A549 (cell line): ENCODE data around the gene MAGT1. TPM values are rescaled to one million over a fixed set of nuclear protein-coding genes. Genes with fewer than 3 reads are reported as not detected.

ENCODE experiments used
- ATAC-seq, 2 experiments: fragments of 200-7000 bp in 1 of 2; fragments of >200 bp in 1 of 2; cut with Nextera tagmentation in 1 of 2; cut with Tn5 transposase in 1 of 2; 3 replicates each; pipeline versions ENCODE4 v1.8.0 to v1.9.1; 2018 to 2020; ENCODE audit warnings: mild to moderate bottlenecking in 1 of 2, moderate library complexity in 1 of 2
- CTCF ChIA-PET: fragments of 300-600 bp; sonication (Branson Sonifier 250); formaldehyde crosslinking; extraction: SDS; loops from one replicate; lab custom pipeline; 2021; ENCODE audit warnings: antibody characterized with exemption, inconsistent platforms; lab: Yijun Ruan, JAX
- POLR2A ChIA-PET: fragments of 350-600 bp; formaldehyde crosslinking; extraction: SDS; loops from one replicate; lab custom pipeline; 2021; ENCODE audit warnings: antibody characterized with exemption, inconsistent platforms; lab: Yijun Ruan, JAX
- DNase-seq, 2 experiments: peaks; one replicate each; pipeline versions ENCODE4 v3.0.0 to v3.0.0-alpha.2; 2011 to 2016; ENCODE audit warnings: low read depth in 1 of 2, low spot score in 1 of 2
- FAIRE-seq: peaks from 2 replicates; lab custom pipeline; 2011; peaks lifted over from hg19 to GRCh38; lab: Jason Lieb, UNC
- H3K27ac ChIP-seq, 2 experiments: fragments of >200 bp; sonication (Bioruptor Twin); formaldehyde crosslinking; 3 replicates each; pipeline ENCODE4 v1.5.1; 2016 to 2017
- H3K4me1 ChIP-seq: fragments of >200 bp; sonication (Bioruptor Twin); formaldehyde crosslinking; 3 replicates; pipeline ENCODE4 v1.6.1; 2016
- H3K4me2 ChIP-seq: fragments of >200 bp; sonication (Bioruptor Twin); formaldehyde crosslinking; 3 replicates; pipeline ENCODE4 v1.6.1; 2016
- H3K4me3 ChIP-seq: fragments of >200 bp; sonication (Bioruptor Twin); formaldehyde crosslinking; 3 replicates; pipeline ENCODE4 v1.5.1; 2016
- H3K9me3 ChIP-seq: fragments of >200 bp; sonication (Bioruptor Twin); formaldehyde crosslinking; 3 replicates; pipeline ENCODE4 v1.6.1; 2016
- ATOH8 ChIP-seq: fragments of 250-450 bp; sonication (Bioruptor Pico); IDR thresholded peaks from 2 replicates; pipeline ENCODE4 v1.5.0; 2020; ENCODE audit warnings: low read depth, mild to moderate bottlenecking, moderate library complexity
- CBX2 ChIP-seq: fragments of 200-600 bp; sonication (generic); IDR thresholded peaks from 2 replicates; pipeline ENCODE4 v1.6.1; 2016; ENCODE audit warnings: low read depth, mild to moderate bottlenecking, borderline replicate concordance
- CBX8 ChIP-seq: fragments of 200-600 bp; sonication (generic); IDR thresholded peaks from 2 replicates; pipeline ENCODE4 v1.6.1; 2016
- CEBPB ChIP-seq, 2 experiments: fragments of >200 bp in 1 of 2; sonication (Bioruptor Twin) in 1 of 2; formaldehyde crosslinking in 1 of 2; IDR thresholded peaks; 2 replicates each; pipeline ENCODE4 v1.6.1; 2012 to 2016
- CHD2 ChIP-seq: fragments of 150-350 bp; IDR thresholded peaks from 2 replicates; pipeline ENCODE4 v1.6.1; 2014; ENCODE audit warnings: low read length; ENCODE audit not compliant: partially characterized antibody
- EHF ChIP-seq: fragments of 250-450 bp; sonication (Bioruptor Pico); IDR thresholded peaks from 2 replicates; pipeline ENCODE4 v1.5.0; 2020; ENCODE audit warnings: mild to moderate bottlenecking
- ELK1 ChIP-seq: fragments of 150-350 bp; IDR thresholded peaks from 2 replicates; pipeline ENCODE4 v1.6.1; 2014; ENCODE audit warnings: low read depth, mild to moderate bottlenecking, low read length
- EP300 ChIP-seq, 2 experiments: fragments of >200 bp; sonication (Bioruptor Twin); formaldehyde crosslinking; IDR thresholded peaks; 2 replicates in 1 of 2; 3 replicates in 1 of 2; pipeline ENCODE4 v1.6.1; 2016 to 2017
- ESRRA ChIP-seq: fragments of 150-350 bp; IDR thresholded peaks from 2 replicates; pipeline ENCODE4 v1.6.1; 2014; ENCODE audit warnings: mild to moderate bottlenecking, low read length, borderline replicate concordance
- FOSB ChIP-seq: fragments of 250-450 bp; sonication (Bioruptor Pico); IDR thresholded peaks from 2 replicates; pipeline ENCODE4 v1.5.0; 2020; ENCODE audit warnings: mild to moderate bottlenecking, moderate library complexity
- GATA3 ChIP-seq: IDR thresholded peaks from 2 replicates; pipeline ENCODE4 v1.6.1; 2012; ENCODE audit warnings: borderline replicate concordance
- HDAC2 ChIP-seq: fragments of 200-600 bp; sonication (generic); IDR thresholded peaks from 2 replicates; pipeline ENCODE4 v1.6.1; 2016
- HES2 ChIP-seq: fragments of >200 bp; sonication (Bioruptor Twin); formaldehyde crosslinking; IDR thresholded peaks from 2 replicates; pipeline ENCODE4 v1.6.1; 2016
- HMGXB4 ChIP-seq: fragments of 250-450 bp; sonication (Bioruptor Pico); IDR thresholded peaks from 2 replicates; pipeline ENCODE4 v1.5.0; 2021; ENCODE audit warnings: mild to moderate bottlenecking, moderate library complexity, borderline replicate concordance
- HOXB13 ChIP-seq: fragments of 250-450 bp; sonication (Bioruptor Pico); IDR thresholded peaks from 2 replicates; pipeline ENCODE4 v1.5.0; 2020; ENCODE audit warnings: low read depth, mild to moderate bottlenecking, moderate library complexity
- KDM1A ChIP-seq: fragments of 200-600 bp; sonication (generic); IDR thresholded peaks from 2 replicates; pipeline ENCODE4 v1.6.1; 2016; ENCODE audit warnings: low read depth, mild to moderate bottlenecking
- KDM5A ChIP-seq: fragments of 200-600 bp; sonication (generic); IDR thresholded peaks from 2 replicates; pipeline ENCODE4 v1.6.1; 2016; ENCODE audit warnings: antibody characterized with exemption, mild to moderate bottlenecking
- MAFK ChIP-seq: fragments of 450-650 bp; IDR thresholded peaks from 2 replicates; pipeline ENCODE4 v1.6.1; 2014; ENCODE audit not compliant: partially characterized antibody
- MAX ChIP-seq: IDR thresholded peaks from 2 replicates; pipeline ENCODE4 v1.6.1; 2012
- MAZ ChIP-seq: fragments of 150-350 bp; IDR thresholded peaks from 2 replicates; pipeline ENCODE4 v1.6.1; 2014; ENCODE audit warnings: antibody characterized with exemption, low read depth, low read length, borderline replicate concordance
- MYC ChIP-seq: IDR thresholded peaks from 2 replicates; pipeline ENCODE4 v1.6.1; 2012; ENCODE audit warnings: mild to moderate bottlenecking, inconsistent platforms, low read length, improper control_type of control experiment, borderline replicate concordance
- NFE2L2 ChIP-seq: fragments of 150-350 bp; conservative IDR thresholded peaks from 2 replicates; pipeline ENCODE4 v1.6.1; 2014; ENCODE audit warnings: low read length
- PBX3 ChIP-seq: IDR thresholded peaks from 2 replicates; pipeline ENCODE4 v1.6.1; 2012
- POLR2AphosphoS2 ChIP-seq: conservative IDR thresholded peaks from 2 replicates; pipeline ENCODE4 v1.6.1; 2012; ENCODE audit warnings: low read length, improper control_type of control experiment, inconsistent platforms
- RARB ChIP-seq: fragments of 250-450 bp; sonication (Bioruptor Pico); IDR thresholded peaks from 2 replicates; pipeline ENCODE4 v1.8.0; 2021; ENCODE audit warnings: mild to moderate bottlenecking, moderate library complexity
- RCOR1 ChIP-seq: fragments of 150-350 bp; IDR thresholded peaks from 2 replicates; pipeline ENCODE4 v1.6.1; 2014; ENCODE audit warnings: antibody characterized with exemption, low read length, low read depth
- SREBF2 ChIP-seq: fragments of 450-650 bp; IDR thresholded peaks from 2 replicates; pipeline ENCODE4 v1.6.1; 2014; ENCODE audit warnings: mild to moderate bottlenecking, moderate library complexity
- TFCP2L1 ChIP-seq: fragments of 250-450 bp; sonication (Bioruptor Pico); IDR thresholded peaks from 2 replicates; pipeline ENCODE4 v1.5.0; 2021; ENCODE audit warnings: mild to moderate bottlenecking
- ZNF302 ChIP-seq: fragments of 250-450 bp; sonication (Bioruptor Pico); IDR thresholded peaks from 2 replicates; pipeline ENCODE4 v1.9.0; 2021; ENCODE audit warnings: inconsistent platforms, mild to moderate bottlenecking, moderate library complexity
- ZSCAN20 ChIP-seq: fragments of 250-450 bp; sonication (Bioruptor Pico); IDR thresholded peaks from 2 replicates; pipeline ENCODE4 v1.8.0; 2022; ENCODE audit warnings: mild to moderate bottlenecking, moderate library complexity
- WGBS: methylation state at CpG from one replicate; pipeline ENCODE4 v1.1.6; 2017; ENCODE audit errors: missing lambda C conversion rate; 5-methylcytosine and 5-hydroxymethylcytosine counted together
- polyA plus RNA-seq, 4 experiments: library from polyadenylated mRNA; depleted of rRNA in 3 of 4; stranded (reverse); fragments of >200 nt; fragmentation: RNase III in 1 of 4; extraction: RNeasy Plus Mini Kit Qiagen cat#74134 plus additional on column Dnase treatment in 1 of 4; gene quantifications; 2 replicates in 3 of 4; 3 replicates in 1 of 4; pipeline ENCODE4 v1.2.3, GENCODE V29; 2011 to 2017

The MAGT1 gene
- polyA plus RNA-seq, 2 of the 4 experiments (the other 2 are of a cell fraction) = 44.3 to 86.4 TPM

- DNase-seq (no peak), ATAC-seq (no peak), FAIRE-seq (no peak)
- H3K4me1 ChIP-seq = peaks cover 5% of the 10 kb centered on the region; the same call in 1 of the 3 replicates
- TF ChIP-seq ATOH8 (CRISPR knock-in tag) (no peak), MAX (no peak), GATA3 (no peak), EHF (CRISPR knock-in tag) (no peak), ZNF302 (no peak), EP300 (IDR thresholded peaks at IDR 0.05) (no peak), HES2 (no peak), FOSB (CRISPR knock-in tag) (no peak), ELK1 (no peak), SREBF2 (no peak), HDAC2 (no peak), HMGXB4 (CRISPR knock-in tag) (no peak)
- H3K4me3 ChIP-seq = no peak overlapping the region
- no peak overlapping the region for H3K27ac ChIP-seq
- ChIA-PET POLR2A (no interaction called here), CTCF (interaction anchor here (1.0 to 5.5 kb wide), 3 partner anchors 9 to 124 kb away, joined by 4 to 35 read pairs (median 15); partner anchors contain the start of gene ATP7A)
- no peaks in the 10 kb centered on the region for H3K9me3 ChIP-seq
- WGBS = 95% methylated on average over 5 of the region's 5 CpGs
- peak overlapping the region; percentile 62; the same call in 2 of the 3 replicates for H3K4me2 ChIP-seq
These were observed 6.3 kb upstream of the MAGT1 start for GRCh38 chrX:77901506-77901905.

- Histone ChIP-seq H3K4me2 (peak overlapping the region; percentile 62), H3K27ac (peak overlapping the region in 1 of 2 experiments; percentile 26; a peak in 2 of 6 replicates), H3K4me1 (peaks cover 5% of the 10 kb centered on the region; the same call in 1 of the 3 replicates), H3K9me3 (no peaks in the 10 kb centered on the region), H3K4me3 (peak overlapping the region; percentile 85)
- TF ChIP-seq MAFK (no peak), HOXB13 (no peak), CEBPB (IDR thresholded peaks at IDR 0.05) (no peak), CBX8 (no peak), NFE2L2 (no peak), MYC (no peak), ZSCAN20 (CRISPR knock-in tag) (no peak), RARB (CRISPR knock-in tag) (no peak), KDM5A (no peak), EP300 (IDR thresholded peaks at IDR 0.05) (no peak), CHD2 (no peak), KDM1A (no peak), RCOR1 (no peak), MAZ (no peak), PBX3 (no peak), TFCP2L1 (CRISPR knock-in tag) (no peak), ESRRA (no peak), CBX2 (no peak), POLR2AphosphoS2 (no peak)
- ATAC-seq (no peak), FAIRE-seq (no peak), DNase-seq (no peak)
- ChIA-PET POLR2A (interaction anchor here (2.2 kb wide), 1 partner anchor 8 kb away, joined by 48 read pairs; the partner anchor contains the start of gene ATP7A), CTCF (interaction anchor here (0.7 to 5.5 kb wide), 4 partner anchors 9 to 124 kb away, joined by 3 to 35 read pairs (median 10); partner anchors contain the start of gene ATP7A)
- 16% methylated on average over 1 of the region's 1 CpG for WGBS
These were observed 5.5 kb upstream of the MAGT1 start for GRCh38 chrX:77900688-77901087.
